ENCODE results near the gene NABP1. TPM values are rescaled to one million over a fixed set of nuclear protein-coding genes. Genes with fewer than 3 reads are reported as not detected.

NABP1 gene
- polyA plus RNA-seq, 1 donor (not counting 4 experiments of a cell fraction or from before 2014, with no cell fraction given): 29.3 TPM

- FAIRE-seq: no peak
- dilution Hi-C loops (cut with MboI; ENCODE audit: extremely low pct_ligation_motif_present, low sequenced_read_pairs): no loop called here
Measured at GRCh38 chr2:191719261-191719660, 41.3 kb downstream of the NABP1 start.

GRCh38 chr2:191719938-191720337 lies 42.0 kb downstream of the NABP1 start:
- Histone ChIP-seq H3K9me3 (ENCODE audit: control insufficient read depth, low read depth, low read length) (no peaks in the 10 kb centered on the region), H3K4me1 (ENCODE audit: control insufficient read depth, extremely low read depth, insufficient read depth, low read length) (peaks cover 5% of the 10 kb centered on the region), H3K4me2 (ENCODE audit: control insufficient read depth, extremely low read depth, insufficient read depth, low read depth, low read length) (no peak overlapping the region), H3K27ac (ENCODE audit: control insufficient read depth, insufficient read depth, low read length) (no peak overlapping the region), H3K9ac (ENCODE audit: control insufficient read depth, extremely low read depth, insufficient read depth, low read length) (no peak overlapping the region), H3K27me3 (ENCODE audit: control insufficient read depth, extremely low read depth, insufficient read depth, low read length) (no peaks in the 10 kb centered on the region), H3K9me1 (ENCODE audit: control insufficient read depth, extremely low read depth, insufficient read depth, low read length) (no peaks in the 10 kb centered on the region), H4K20me1 (ENCODE audit: control insufficient read depth, extremely low read depth, insufficient read depth, low read length) (no peaks in the 10 kb centered on the region), H3K4me3 (ENCODE audit: control insufficient read depth in 2 of 3, extremely low read depth in 1 of 3, insufficient read depth in 2 of 3, low read depth in 1 of 3, low read length in 3 of 3) (no peak overlapping the region), H3K79me2 (ENCODE audit: control insufficient read depth, insufficient read depth, low read length) (no peaks in the 10 kb centered on the region), H2AFZ (ENCODE audit: control insufficient read depth, low read length) (no peak overlapping the region), H3K36me3 (ENCODE audit: control insufficient read depth in 2 of 2, extremely low read depth in 1 of 2, insufficient read depth in 2 of 2, low read length in 2 of 2) (no peaks in the 10 kb centered on the region)
- TF ChIP-seq EZH2 (IDR thresholded peaks at IDR 0.05; ENCODE audit: low read length) (no peak), CTCF (optimal IDR thresholded peaks at IDR 0.05 in 1 of 3, IDR thresholded peaks at IDR 0.05 in 1 of 3, conservative IDR thresholded peaks at IDR 0.05 in 1 of 3; ENCODE audit: extremely low read depth in 1 of 3, insufficient read depth in 2 of 3, low read length in 3 of 3) (no peak)
- FAIRE-seq: no peak
- dilution Hi-C loops (cut with MboI; ENCODE audit: extremely low pct_ligation_motif_present, low sequenced_read_pairs): no loop called here
- no peak for DNase-seq (ENCODE audit: low read depth, low spot score)

More at GRCh38 chr2:191719261-191719660, 41.3 kb downstream of the NABP1 start:
- TF ChIP-seq CTCF (optimal IDR thresholded peaks at IDR 0.05 in 1 of 3, IDR thresholded peaks at IDR 0.05 in 1 of 3, conservative IDR thresholded peaks at IDR 0.05 in 1 of 3; ENCODE audit: extremely low read depth in 1 of 3, insufficient read depth in 2 of 3, low read length in 3 of 3): no peak
- no peak for TF ChIP-seq EZH2 (IDR thresholded peaks at IDR 0.05; ENCODE audit: low read length)
- Histone ChIP-seq H3K9me3 (ENCODE audit: control insufficient read depth, low read depth, low read length) (no peaks in the 10 kb centered on the region), H3K4me3 (ENCODE audit: control insufficient read depth in 2 of 3, extremely low read depth in 1 of 3, insufficient read depth in 2 of 3, low read depth in 1 of 3, low read length in 3 of 3) (no peak overlapping the region), H3K9ac (ENCODE audit: control insufficient read depth, extremely low read depth, insufficient read depth, low read length) (no peak overlapping the region), H3K27ac (ENCODE audit: control insufficient read depth, insufficient read depth, low read length) (no peak overlapping the region), H3K36me3 (ENCODE audit: control insufficient read depth in 2 of 2, extremely low read depth in 1 of 2, insufficient read depth in 2 of 2, low read length in 2 of 2) (no peaks in the 10 kb centered on the region), H2AFZ (ENCODE audit: control insufficient read depth, low read length) (no peak overlapping the region), H3K27me3 (ENCODE audit: control insufficient read depth, extremely low read depth, insufficient read depth, low read length) (no peaks in the 10 kb centered on the region), H4K20me1 (ENCODE audit: control insufficient read depth, extremely low read depth, insufficient read depth, low read length) (no peaks in the 10 kb centered on the region), H3K9me1 (ENCODE audit: control insufficient read depth, extremely low read depth, insufficient read depth, low read length) (no peaks in the 10 kb centered on the region), H3K4me1 (ENCODE audit: control insufficient read depth, extremely low read depth, insufficient read depth, low read length) (peaks cover 5% of the 10 kb centered on the region), H3K79me2 (ENCODE audit: control insufficient read depth, insufficient read depth, low read length) (no peaks in the 10 kb centered on the region), H3K4me2 (ENCODE audit: control insufficient read depth, extremely low read depth, insufficient read depth, low read depth, low read length) (no peak overlapping the region)
- no peak for DNase-seq (ENCODE audit: low read depth, low spot score)

Data from keratinocyte (primary cell).